SH-SY5Y (cell line): ENCODE measurements around the gene MIGA2.

Experiments used
- GATA2 ChIP-seq: IDR thresholded peaks from 2 replicates; pipeline ENCODE4 v1.6.1; 2011; ENCODE audit warnings: mild to moderate bottlenecking, low read depth, low read length
- GATA3 ChIP-seq: IDR thresholded peaks from 2 replicates; pipeline ENCODE4 v1.6.1; 2011; ENCODE audit warnings: low read depth, mild to moderate bottlenecking, low read length, moderate library complexity

Gene MIGA2

GRCh38 chr9:129036241-129036922 is at the start of gene MIGA2:
Gene MIGA2, plus strand, starts transcription at chr9:129036626. Its CDS starts 3,969 bp downstream, at chr9:129040595.
- TF ChIP-seq GATA2: peak; percentile 52
- no peak for TF ChIP-seq GATA3

- TF ChIP-seq GATA2 (no peak), GATA3 (no peak)
Measured at GRCh38 chr9:128986671-128987070, 49.8 kb upstream of the MIGA2 start.

GRCh38 chr9:128987805-128988204 is 48.6 kb upstream of the MIGA2 start:
- no peak for TF ChIP-seq GATA2
- TF ChIP-seq GATA3: no peak

- TF ChIP-seq GATA2: no peak
- TF ChIP-seq GATA3: no peak
Measured at GRCh38 chr9:128992995-128993394, 43.4 kb upstream of the MIGA2 start.

- TF ChIP-seq GATA3: no peak
- no peak for TF ChIP-seq GATA2
Measured at GRCh38 chr9:128995791-128996190, 40.6 kb upstream of the MIGA2 start.

- no peak for TF ChIP-seq GATA2
- TF ChIP-seq GATA3: no peak
Measured at GRCh38 chr9:128998462-128998861, 38.0 kb upstream of the MIGA2 start.

GRCh38 chr9:128999581-129000206 is 36.7 kb upstream of the MIGA2 start:
- TF ChIP-seq GATA2 (no peak), GATA3 (no peak)

GRCh38 chr9:129001504-129002325 is 34.7 kb upstream of the MIGA2 start:
- TF ChIP-seq GATA2 (no peak), GATA3 (no peak)

- TF ChIP-seq GATA3 (no peak), GATA2 (no peak)
Measured at GRCh38 chr9:129002992-129003391, 33.4 kb upstream of the MIGA2 start.

GRCh38 chr9:129005336-129005997 is 31.0 kb upstream of the MIGA2 start:
- TF ChIP-seq GATA3 (no peak), GATA2 (no peak)

- TF ChIP-seq GATA2 (no peak), GATA3 (no peak)
Measured at GRCh38 chr9:129006328-129007034, 29.9 kb upstream of the MIGA2 start.

GRCh38 chr9:129007035-129007765 is 29.2 kb upstream of the MIGA2 start:
- no peak for TF ChIP-seq GATA2
- no peak for TF ChIP-seq GATA3

- TF ChIP-seq GATA2 (no peak), GATA3 (no peak)
Measured at GRCh38 chr9:129007766-129008468, 28.5 kb upstream of the MIGA2 start.
